B cell (primary cell): Measurements from ENCODE around the gene ATF6B.

Experiments
- CTCF ChIP-seq: fragments of 200-600 bp; IDR thresholded peaks from one replicate; pipeline ENCODE4 v1.8.0; 2022; ENCODE audit warnings: antibody characterized with exemption, mild to moderate bottlenecking
- EZH2 ChIP-seq: IDR thresholded peaks from 2 replicates; pipeline ENCODE4 v1.6.1; 2012; ENCODE audit warnings: borderline replicate concordance, low read depth, mild to moderate bottlenecking, moderate library complexity, low read length; ENCODE audit not compliant: insufficient read depth, poor library complexity, severe bottlenecking

GRCh38 chr6:32082478-32082877, 45.6 kb downstream of the ATF6B start:
- no peak for TF ChIP-seq CTCF
- no peak for TF ChIP-seq EZH2
